Tibial artery (tissue), 4 donors: ENCODE results near the gene DYNC1H1.
"Not testable (repeated sequence)": the region's sequence is repeated elsewhere in the genome, so short reads cannot be mapped to it uniquely, and the experiment has no call there.

Experiments used
- DNase-seq, 2 donors: peaks; one replicate each; pipeline ENCODE4 v3.0.0-alpha.2; 2019
- H3K27ac ChIP-seq, 2 donors: fragments of 200-600 bp; sonication (generic) in 1 of 2; 1 replicate in 1 of 2; 2 replicates in 1 of 2; pipeline ENCODE4 v1.5.1; 2018 to 2019; ENCODE audit warnings: mild to moderate bottlenecking in 1 of 2
- H3K27me3 ChIP-seq, 2 donors: fragments of 200-600 bp; sonication (generic) in 1 of 2; one replicate each; pipeline versions ENCODE4 v1.5.1 to v1.6.0; 2016 to 2019
- H3K36me3 ChIP-seq, 3 donors: fragments of 200-600 bp; sonication (generic) in 2 of 3; one replicate each; pipeline ENCODE4 v1.5.1; 2016 to 2019; ENCODE audit warnings: mild to moderate bottlenecking in 2 of 3
- H3K4me1 ChIP-seq, 4 donors: fragments of 200-600 bp; sonication (generic) in 2 of 4; 1 replicate in 3 of 4; 2 replicates in 1 of 4; pipeline ENCODE4 v1.5.1; 2016 to 2019
- H3K4me3 ChIP-seq, 2 donors: fragments of 200-600 bp; sonication (generic) in 1 of 2; 1 replicate in 1 of 2; 2 replicates in 1 of 2; pipeline ENCODE4 v1.5.1; 2018 to 2019; ENCODE audit warnings: mild to moderate bottlenecking in 2 of 2
- H3K9me3 ChIP-seq, 3 donors: fragments of 200-600 bp; sonication (generic) in 1 of 3; one replicate each; pipeline ENCODE4 v1.5.1; 2016 to 2019
- CTCF ChIP-seq, 2 experiments: fragments of 200-600 bp in 1 of 2; fragments of 450-650 bp in 1 of 2; IDR thresholded peaks; one replicate each; pipeline ENCODE4 v1.5.1; 2017 to 2019; ENCODE audit warnings: antibody characterized with exemption in 2 of 2, mild to moderate bottlenecking in 1 of 2, moderate library complexity in 1 of 2
- intact Hi-C: fragments of 100-400 bp; cut with DNase I; formaldehyde crosslinking; loops from one replicate; pipeline ENCODE4 v1.15.0; 2023; ENCODE audit warnings: low total_unique reads

The DYNC1H1 gene

GRCh38 chr14:102058146-102058545, 93.8 kb downstream of the DYNC1H1 start:
- Histone ChIP-seq H3K27ac (no peak overlapping the region), H3K36me3 (peaks cover 0 to 17% (median 8%) of the 10 kb centered on the region in 3 donors), H3K27me3 (peaks cover 0 to 2% of the 10 kb centered on the region in 2 donors), H3K9me3 (no peaks in the 10 kb centered on the region), H3K4me1 (peaks cover 0 to 7% (median 6%) of the 10 kb centered on the region in 4 donors), H3K4me3 (no peak overlapping the region)
- intact Hi-C loops, result no loop called here
- no peak for DNase-seq
- no peak for TF ChIP-seq CTCF (IDR thresholded peaks at IDR 0.05)

GRCh38 chr14:102058961-102059360, 94.6 kb downstream of the DYNC1H1 start:
- H3K36me3 ChIP-seq, result peaks cover 0 to 13% (median 3%) of the 10 kb centered on the region in 3 donors
- TF ChIP-seq CTCF (IDR thresholded peaks at IDR 0.05), result no peak
- no peak overlapping the region for H3K27ac ChIP-seq
- H3K9me3 ChIP-seq, result no peaks in the 10 kb centered on the region
- DNase-seq, result no peak
- intact Hi-C loops, result no loop called here
- H3K4me3 ChIP-seq, result no peak overlapping the region
- peaks cover 0 to 14% (median 11%) of the 10 kb centered on the region in 4 donors for H3K4me1 ChIP-seq
- H3K27me3 ChIP-seq, result peaks cover 0 to 2% of the 10 kb centered on the region in 2 donors

- H3K9me3 ChIP-seq, result no peaks in the 10 kb centered on the region
- peak; percentile 87 to 88 for DNase-seq
- TF ChIP-seq CTCF (IDR thresholded peaks at IDR 0.05), result peak; percentile 43 to 51
- peaks cover 0 to 2% of the 10 kb centered on the region in 2 donors for H3K27me3 ChIP-seq
- no peak overlapping the region for H3K4me3 ChIP-seq
- H3K27ac ChIP-seq, result peak overlapping the region in 1 of 2 donors; percentile 19
- intact Hi-C loops, result loop anchor here (5.0 kb wide), 1 partner anchor 34 kb away; no protein-coding TSS in a partner anchor
- no peaks in the 10 kb centered on the region for H3K36me3 ChIP-seq
- peaks cover 0 to 15% (median 11%) of the 10 kb centered on the region in 4 donors for H3K4me1 ChIP-seq
Observed at GRCh38 chr14:102063109-102063807, 98.9 kb downstream of the DYNC1H1 start.

DNA sequence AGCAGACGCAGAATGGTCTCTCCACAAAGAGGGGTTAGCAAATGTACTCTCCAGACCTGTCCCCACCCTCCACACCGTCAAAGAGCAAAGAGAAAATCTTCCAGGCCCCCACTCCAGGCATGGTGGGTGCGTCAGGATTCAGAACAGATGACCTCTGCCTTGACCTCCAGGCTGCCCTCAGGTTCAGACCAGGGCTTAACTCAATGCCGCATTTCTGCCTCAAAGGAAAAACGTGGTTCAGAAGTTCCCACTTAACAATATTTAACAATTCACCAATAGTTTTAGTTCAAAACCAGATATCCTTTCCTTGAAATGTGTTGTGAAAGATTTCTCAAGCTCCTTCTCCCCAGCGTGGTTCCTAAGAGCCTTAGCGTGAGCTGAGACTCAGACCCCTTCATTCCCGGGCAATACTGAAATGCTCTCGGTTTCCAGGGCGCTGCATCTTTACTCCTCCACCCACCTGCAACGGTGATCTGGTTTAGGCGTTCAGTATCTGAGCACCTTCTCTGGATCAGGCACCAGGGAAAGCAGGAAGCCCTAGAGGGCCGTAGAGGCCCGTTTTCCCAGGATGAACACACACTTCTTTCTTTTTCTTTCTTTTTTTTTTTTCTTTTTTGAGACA, 99.5 kb downstream of the DYNC1H1 start:
- intact Hi-C loops, result loop anchor here (5.0 kb wide), 1 partner anchor 33 kb away; no protein-coding TSS in a partner anchor

DNA sequence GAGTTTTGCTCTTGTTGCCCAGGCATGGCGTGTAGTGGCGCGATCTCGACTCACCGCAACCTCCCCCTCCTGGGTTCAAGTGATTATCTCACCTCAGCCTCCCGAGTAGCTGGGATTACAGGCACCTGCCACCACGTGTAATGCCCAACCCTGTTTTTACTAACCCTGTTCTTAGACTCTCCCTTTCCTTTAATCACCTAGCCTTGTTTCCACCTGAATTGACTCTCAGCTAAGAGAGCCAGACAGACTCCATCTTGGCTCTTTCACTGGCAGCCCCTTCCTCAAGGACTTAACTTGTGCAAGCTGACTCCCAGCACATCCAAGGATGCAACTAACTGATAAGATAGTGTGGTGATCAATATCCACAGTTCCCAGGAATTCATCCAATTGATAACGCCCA, 100.2 kb downstream of the DYNC1H1 start:
- not testable (repeated sequence) for H3K36me3 ChIP-seq, H3K27ac ChIP-seq
- intact Hi-C loops, result loop anchor here (5.0 kb wide), 1 partner anchor 33 kb away; no protein-coding TSS in a partner anchor

More for the DNA sequence above, 99.5 kb downstream of the DYNC1H1 start:
- no peak for DNase-seq
- Histone ChIP-seq H3K27me3 (peaks cover 0 to under 1% of the 10 kb centered on the region in 2 donors), H3K4me1 (peaks cover 0 to 15% (median 11%) of the 10 kb centered on the region in 4 donors), H3K36me3 (no peaks in the 10 kb centered on the region), H3K4me3 (no peak overlapping the region), H3K9me3 (no peaks in the 10 kb centered on the region), H3K27ac (peak overlapping the region in 1 of 2 donors; percentile 19)
- TF ChIP-seq CTCF (IDR thresholded peaks at IDR 0.05), result no peak

DNA sequence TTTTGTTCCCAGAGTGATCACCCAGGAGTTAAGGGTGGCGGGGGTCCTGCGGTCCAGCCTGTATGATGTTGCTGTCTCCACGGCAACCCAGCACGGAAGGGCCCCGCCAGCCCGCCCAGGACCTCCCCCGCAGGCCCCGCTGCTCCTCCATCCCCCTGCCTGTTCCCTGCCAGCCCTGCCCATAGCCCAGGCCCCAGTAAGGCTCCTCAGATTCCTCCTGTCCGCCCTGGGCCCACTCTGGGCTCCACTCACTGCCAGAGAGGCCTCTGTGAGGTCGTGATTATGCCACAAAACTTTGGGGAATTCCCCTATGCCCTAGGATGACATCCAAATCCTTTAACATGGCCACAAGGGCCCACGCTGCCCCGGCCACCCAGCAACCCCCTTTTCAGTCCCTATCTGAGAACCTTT, 101.7 kb downstream of the DYNC1H1 start:
- TF ChIP-seq CTCF (IDR thresholded peaks at IDR 0.05), result no peak

More for the DNA sequence above, 100.2 kb downstream of the DYNC1H1 start:
- not testable (repeated sequence) for H3K9me3 ChIP-seq, H3K27me3 ChIP-seq, H3K4me3 ChIP-seq, DNase-seq
- peaks cover 0 to 15% (median 11%) of the 10 kb centered on the region in 4 donors for H3K4me1 ChIP-seq

More for the DNA sequence above, 101.7 kb downstream of the DYNC1H1 start:
- Histone ChIP-seq H3K27me3 (no peaks in the 10 kb centered on the region), H3K9me3 (no peaks in the 10 kb centered on the region), H3K27ac (no peak overlapping the region), H3K36me3 (no peaks in the 10 kb centered on the region), H3K4me3 (no peak overlapping the region), H3K4me1 (peaks cover 0 to 15% (median 11%) of the 10 kb centered on the region in 4 donors)
- DNase-seq, result no peak
- intact Hi-C loops, result no loop called here
